HL-60 (cell line): ENCODE results near the gene FNIP2.

ENCODE experiments used
- DNase-seq, 2 experiments: peaks; one replicate each; pipeline ENCODE4 v3.0.0-alpha.2; 2010 to 2020; ENCODE audit warnings: low read depth in 1 of 2, low spot score in 1 of 2
- H3K27ac ChIP-seq: fragments of 250-450 bp; sonication (Bioruptor Pico); replicated peaks from 2 replicates; pipeline ENCODE4 v1.5.1; 2020; ENCODE audit warnings: mild to moderate bottlenecking, moderate library complexity
- H3K27me3 ChIP-seq: fragments of 250-450 bp; sonication (Bioruptor Pico); 2 replicates; pipeline ENCODE4 v1.5.1; 2021; ENCODE audit warnings: mild to moderate bottlenecking, moderate library complexity; ENCODE audit not compliant: insufficient read depth, poor library complexity, severe bottlenecking
- H3K4me3 ChIP-seq: replicated peaks from 2 replicates; pipeline ENCODE4 v1.5.1; 2011; ENCODE audit warnings: mild to moderate bottlenecking, control low read depth, low read length; ENCODE audit not compliant: insufficient read depth
- CTCF ChIP-seq: IDR thresholded peaks from one replicate; pipeline ENCODE4 v1.5.1; 2011; ENCODE audit warnings: low read length, control low read depth, inconsistent platforms; ENCODE audit not compliant: insufficient read depth
- GABPA ChIP-seq: IDR thresholded peaks from 2 replicates; pipeline ENCODE4 v1.6.1; 2012; ENCODE audit warnings: low read depth
- POLR2AphosphoS5 ChIP-seq: IDR thresholded peaks from 2 replicates; pipeline ENCODE4 v1.6.1; 2012; ENCODE audit warnings: low read depth
- REST ChIP-seq: IDR thresholded peaks from 2 replicates; pipeline ENCODE4 v1.6.1; 2012; ENCODE audit warnings: low read depth; ENCODE audit not compliant: insufficient replicate concordance
- SPI1 ChIP-seq: IDR thresholded peaks from 2 replicates; pipeline ENCODE4 v1.6.1; 2012; ENCODE audit warnings: low read depth, mild to moderate bottlenecking, borderline replicate concordance

The FNIP2 gene

GRCh38 chr4:158934996-158935669 is 166.3 kb downstream of the FNIP2 start:
- no peaks in the 10 kb centered on the region for H3K27me3 ChIP-seq
- TF ChIP-seq CTCF (no peak), SPI1 (no peak), GABPA (no peak), POLR2AphosphoS5 (no peak), REST (no peak)
- no peak overlapping the region for H3K4me3 ChIP-seq
- no peak for DNase-seq
- no peak overlapping the region for H3K27ac ChIP-seq

- DNase-seq, result peak; percentile 71 to 85
- Histone ChIP-seq H3K27ac (peak overlapping the region; percentile 45), H3K4me3 (no peak overlapping the region), H3K27me3 (no peaks in the 10 kb centered on the region)
- TF ChIP-seq SPI1 (peak; percentile 28; the same call in 1 of the 2 replicates), POLR2AphosphoS5 (peak; percentile 66; the same call in 1 of the 2 replicates), GABPA (no peak)
Measured at GRCh38 chr4:158936238-158936637, 167.4 kb downstream of the FNIP2 start.

GRCh38 chr4:158938220-158939044 is 169.6 kb downstream of the FNIP2 start:
- no peak for TF ChIP-seq GABPA
- no peak for TF ChIP-seq CTCF
- TF ChIP-seq SPI1, result no peak
- no peak for TF ChIP-seq POLR2AphosphoS5
- TF ChIP-seq REST, result no peak
- no peak for DNase-seq

GRCh38 chr4:158940271-158940670 is 171.4 kb downstream of the FNIP2 start:
- TF ChIP-seq POLR2AphosphoS5, result no peak
- TF ChIP-seq SPI1, result no peak
- TF ChIP-seq CTCF, result no peak
- no peak for TF ChIP-seq GABPA
- TF ChIP-seq REST, result no peak
- no peak overlapping the region for H3K4me3 ChIP-seq

More at GRCh38 chr4:158938220-158939044, 169.6 kb downstream of the FNIP2 start:
- Histone ChIP-seq H3K27me3 (no peaks in the 10 kb centered on the region), H3K27ac (no peak overlapping the region), H3K4me3 (no peak overlapping the region)

More at GRCh38 chr4:158940271-158940670, 171.4 kb downstream of the FNIP2 start:
- H3K27ac ChIP-seq, result no peak overlapping the region
- no peak for DNase-seq
- no peaks in the 10 kb centered on the region for H3K27me3 ChIP-seq
